Upper lobe of left lung (tissue), 6 donors: ENCODE measurements around the gene SNRNP70. TPM values are rescaled to one million over a fixed set of nuclear protein-coding genes. Genes with fewer than 3 reads are reported as not detected.
"Not testable (repeated sequence)": the region's sequence is repeated elsewhere in the genome, so short reads cannot be mapped to it uniquely, and the experiment has no call there.

Experiments
- ATAC-seq, 2 donors: fragments of 200-7000 bp; cut with Tn5 transposase; one replicate each; pipeline ENCODE4 v1.9.1; 2022; ENCODE audit warnings: mild to moderate bottlenecking in 2 of 2, moderate library complexity in 2 of 2; ENCODE audit not compliant: low FRiP score in 2 of 2
- DNase-seq, 2 donors: peaks; one replicate each; pipeline ENCODE4 v3.0.0-alpha.2; 2019 to 2020
- H3K27ac ChIP-seq, 4 donors: fragments of 200-600 bp; sonication (generic); one replicate each; pipeline ENCODE4 v1.5.1; 2016 to 2019
- H3K27me3 ChIP-seq, 4 donors: fragments of 200-600 bp; sonication (generic); one replicate each; pipeline ENCODE4 v1.5.1; 2017 to 2019
- H3K36me3 ChIP-seq, 4 donors: fragments of 200-600 bp; sonication (generic); one replicate each; pipeline ENCODE4 v1.5.1; 2016 to 2019
- H3K4me1 ChIP-seq, 4 donors: fragments of 200-600 bp; sonication (generic); one replicate each; pipeline ENCODE4 v1.5.1; 2018 to 2019
- H3K4me3 ChIP-seq, 4 donors: fragments of 200-600 bp; sonication (generic); one replicate each; pipeline ENCODE4 v1.5.1; 2017 to 2019; ENCODE audit warnings: mild to moderate bottlenecking in 2 of 4, moderate library complexity in 1 of 4
- H3K9me3 ChIP-seq, 4 donors: fragments of 200-600 bp; sonication (generic); one replicate each; pipeline ENCODE4 v1.5.1; 2018 to 2019
- EP300 ChIP-seq, 4 donors: sonication (generic); formaldehyde crosslinking; IDR thresholded peaks; one replicate each; pipeline ENCODE4 v1.5.1; 2017; ENCODE audit warnings: antibody characterized with exemption in 4 of 4, control low read depth in 2 of 4
- POLR2A ChIP-seq, 4 donors: fragments of 450-650 bp; IDR thresholded peaks; one replicate each; pipeline ENCODE4 v1.5.1; 2016 to 2017; ENCODE audit warnings: antibody characterized with exemption in 4 of 4, mild to moderate bottlenecking in 2 of 4
- POLR2AphosphoS5 ChIP-seq, 2 donors: sonication (generic); formaldehyde crosslinking; IDR thresholded peaks; one replicate each; pipeline ENCODE4 v1.5.1; 2017; ENCODE audit warnings: antibody characterized with exemption in 2 of 2
- WGBS, 2 donors: methylation state at CpG; one replicate each; pipeline ENCODE4 v1.1.5; 2017 to 2018; 5-methylcytosine and 5-hydroxymethylcytosine counted together
- total RNA-seq, 6 donors: library from RNA; depleted of rRNA in 4 of 6; stranded (reverse); fragments of >200 nt in 4 of 6; gene quantifications; one replicate each; pipeline versions ENCODE4 v1.1.0 to v1.2.1, GENCODE V29; 2016 to 2021
- TF ChIP-seq, protein P1 (sequence below), 6 experiments: fragments of 450-650 bp in 4 of 6; fragments of 200-600 bp in 2 of 6; sonication (generic) in 2 of 6; IDR thresholded peaks; one replicate each; pipeline ENCODE4 v1.5.1; 2016 to 2019; ENCODE audit warnings: antibody characterized with exemption in 6 of 6
- donor health status: DM: no; HTN: no; CAD: no; lungs with moderate emphysema.
- donor health status: DM: no; HTN: yes; CAD: no; lungs with severe emphysema.

Gene SNRNP70
- total RNA-seq, 6 donors from 2014 or later, result 147 to 1,500 (median 176) TPM

DNA sequence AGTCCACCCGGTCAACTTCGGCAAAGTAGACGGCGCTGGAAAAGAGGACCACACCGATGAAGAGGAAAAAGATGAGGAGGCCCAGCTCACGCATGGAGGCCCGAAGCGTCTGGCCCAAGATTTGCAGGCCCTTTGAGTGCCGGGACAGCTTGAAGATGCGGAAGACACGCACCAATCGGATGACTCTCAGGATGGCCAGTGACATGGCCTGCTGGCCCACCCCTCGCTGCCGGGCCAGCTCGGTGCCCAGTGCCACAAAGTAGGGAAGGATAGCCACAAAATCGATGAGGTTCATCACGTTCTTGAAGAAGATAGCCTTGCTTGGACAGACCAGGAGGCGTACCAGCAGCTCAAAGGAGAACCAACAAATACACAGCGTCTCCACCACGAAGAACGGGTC is 14.8 kb upstream of the SNRNP70 start:
- WGBS, 2 donors, result 94 to 96% methylated on average over 16 to 21 of the region's 21 CpGs
- Histone ChIP-seq H3K27ac (no peak overlapping the region), H3K4me3 (no peak overlapping the region), H3K36me3 (no peaks in the 10 kb centered on the region), H3K9me3 (no peaks in the 10 kb centered on the region), H3K4me1 (peaks cover 0 to 18% (median 3%) of the 10 kb centered on the region in 4 donors), H3K27me3 (peaks cover 1 to 34% (median 18%) of the 10 kb centered on the region in 4 donors)
- no peak for ATAC-seq
- no peak for DNase-seq
- TF ChIP-seq EP300 (IDR thresholded peaks at IDR 0.05) (no peak), POLR2AphosphoS5 (IDR thresholded peaks at IDR 0.05) (no peak), POLR2A (IDR thresholded peaks at IDR 0.05) (no peak)
- TF ChIP-seq, protein P1, sequence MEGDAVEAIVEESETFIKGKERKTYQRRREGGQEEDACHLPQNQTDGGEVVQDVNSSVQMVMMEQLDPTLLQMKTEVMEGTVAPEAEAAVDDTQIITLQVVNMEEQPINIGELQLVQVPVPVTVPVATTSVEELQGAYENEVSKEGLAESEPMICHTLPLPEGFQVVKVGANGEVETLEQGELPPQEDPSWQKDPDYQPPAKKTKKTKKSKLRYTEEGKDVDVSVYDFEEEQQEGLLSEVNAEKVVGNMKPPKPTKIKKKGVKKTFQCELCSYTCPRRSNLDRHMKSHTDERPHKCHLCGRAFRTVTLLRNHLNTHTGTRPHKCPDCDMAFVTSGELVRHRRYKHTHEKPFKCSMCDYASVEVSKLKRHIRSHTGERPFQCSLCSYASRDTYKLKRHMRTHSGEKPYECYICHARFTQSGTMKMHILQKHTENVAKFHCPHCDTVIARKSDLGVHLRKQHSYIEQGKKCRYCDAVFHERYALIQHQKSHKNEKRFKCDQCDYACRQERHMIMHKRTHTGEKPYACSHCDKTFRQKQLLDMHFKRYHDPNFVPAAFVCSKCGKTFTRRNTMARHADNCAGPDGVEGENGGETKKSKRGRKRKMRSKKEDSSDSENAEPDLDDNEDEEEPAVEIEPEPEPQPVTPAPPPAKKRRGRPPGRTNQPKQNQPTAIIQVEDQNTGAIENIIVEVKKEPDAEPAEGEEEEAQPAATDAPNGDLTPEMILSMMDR (IDR thresholded peaks at IDR 0.05), result no peak

- no peak for ATAC-seq
- peaks cover 0 to 33% (median 15%) of the 10 kb centered on the region in 4 donors for H3K27me3 ChIP-seq
- no peak overlapping the region for H3K27ac ChIP-seq
- peak in 1 of 2 donors; percentile 86 for DNase-seq
- no peak for TF ChIP-seq EP300 (IDR thresholded peaks at IDR 0.05)
- H3K36me3 ChIP-seq, result no peaks in the 10 kb centered on the region
- H3K4me1 ChIP-seq, result peaks cover 0 to 17% (median 3%) of the 10 kb centered on the region in 4 donors
- peak overlapping the region in 3 of 4 donors; percentile 3 to 9 (median 8) for H3K4me3 ChIP-seq
- WGBS, 2 donors, result 6 to 9% methylated on average over 17 to 24 of the region's 93 CpGs
- no peaks in the 10 kb centered on the region for H3K9me3 ChIP-seq
These were observed 13.2 kb upstream of the SNRNP70 start for GRCh38 chr19:49071860-49072547.

GRCh38 chr19:49073514-49074378 is 11.5 kb upstream of the SNRNP70 start:
- no peak for DNase-seq
- no peak for ATAC-seq
- Histone ChIP-seq H3K27ac (no peak overlapping the region), H3K4me1 (peaks cover 0 to 17% (median 3%) of the 10 kb centered on the region in 4 donors), H3K4me3 (no peak overlapping the region), H3K27me3 (peaks cover 0 to 33% (median 15%) of the 10 kb centered on the region in 4 donors), H3K9me3 (no peaks in the 10 kb centered on the region), H3K36me3 (no peaks in the 10 kb centered on the region)
- 63 to 64% methylated on average over 23 of the region's 23 CpGs for WGBS, 2 donors
- no peak for TF ChIP-seq POLR2A (IDR thresholded peaks at IDR 0.05)
- TF ChIP-seq, protein P1 (IDR thresholded peaks at IDR 0.05), result no peak
- TF ChIP-seq POLR2AphosphoS5 (IDR thresholded peaks at IDR 0.05), result no peak
- TF ChIP-seq EP300 (IDR thresholded peaks at IDR 0.05), result no peak

DNA sequence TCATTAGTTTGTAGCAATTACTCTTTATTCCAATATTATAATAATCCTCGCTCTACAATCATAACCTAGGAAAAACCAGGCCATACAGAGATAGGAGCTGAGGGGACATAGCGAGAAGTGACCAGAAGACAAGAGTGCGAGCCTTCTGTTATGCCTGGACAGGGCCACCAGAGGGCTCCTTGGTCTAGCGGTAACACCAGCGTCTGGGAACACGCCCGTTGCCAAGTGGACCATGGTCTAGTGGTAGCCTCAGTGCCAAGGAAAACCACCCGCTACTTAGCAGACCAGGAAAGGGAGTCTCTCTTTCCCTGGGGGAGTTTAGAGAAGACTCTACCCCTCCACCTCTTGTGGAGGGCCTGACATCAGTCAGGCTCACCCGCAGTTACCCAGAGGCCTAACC is 10.4 kb upstream of the SNRNP70 start:
- Histone ChIP-seq H3K4me1 (peaks cover 0 to 17% (median 3%) of the 10 kb centered on the region in 4 donors), H3K27me3 (peaks cover 0 to 30% (median 15%) of the 10 kb centered on the region in 4 donors)
- H3K36me3 ChIP-seq, H3K27ac ChIP-seq, H3K4me3 ChIP-seq, ATAC-seq, H3K9me3 ChIP-seq: not testable (repeated sequence)
- 14 to 16% methylated on average over 9 of the region's 9 CpGs for WGBS, 2 donors
- peak in 1 of 2 donors; percentile 77 for DNase-seq
- TF ChIP-seq, protein P1 (IDR thresholded peaks at IDR 0.05), result peak; percentile 64 to 85 (median 71)

DNA sequence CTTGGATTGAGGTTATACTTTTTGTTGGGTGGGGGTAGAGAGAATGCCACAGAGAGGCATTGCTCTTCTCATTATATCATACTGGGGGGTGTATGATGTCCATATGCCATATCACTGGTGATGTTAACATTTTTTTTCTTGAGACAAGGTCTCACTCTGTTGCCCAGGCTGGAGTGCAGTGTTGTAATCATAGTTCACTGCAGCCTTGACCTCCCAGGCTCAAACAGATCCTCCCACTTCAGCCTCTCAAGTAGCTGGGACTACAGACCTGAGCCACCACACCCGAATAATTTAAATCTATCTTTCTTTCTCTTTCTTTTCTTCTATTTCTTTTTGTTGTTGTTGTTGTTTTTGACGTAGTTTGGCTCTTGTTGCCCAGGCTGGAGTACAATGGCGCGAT is 4.9 kb upstream of the SNRNP70 start:
- no peak overlapping the region for H3K27ac ChIP-seq
- no peaks in the 10 kb centered on the region for H3K27me3 ChIP-seq
- no peak for TF ChIP-seq EP300 (IDR thresholded peaks at IDR 0.05)
- no peak for TF ChIP-seq POLR2A (IDR thresholded peaks at IDR 0.05)
- TF ChIP-seq, protein P1 (IDR thresholded peaks at IDR 0.05), result no peak
- TF ChIP-seq POLR2AphosphoS5 (IDR thresholded peaks at IDR 0.05), result no peak
- H3K4me3 ChIP-seq, result no peak overlapping the region
- H3K9me3 ChIP-seq, result no peaks in the 10 kb centered on the region
- no peaks in the 10 kb centered on the region for H3K36me3 ChIP-seq
- H3K4me1 ChIP-seq, result peaks cover 0 to 5% (median 5%) of the 10 kb centered on the region in 4 donors
- WGBS, 2 donors, result 79 to 85% methylated on average over 4 of the region's 4 CpGs
- no peak for DNase-seq
- no peak for ATAC-seq
